Kidney (tissue), 14 donors: ENCODE results near the gene PRKCE. TPM values are rescaled to one million over a fixed set of nuclear protein-coding genes. Genes with fewer than 3 reads are reported as not detected.

Experiments used
- DNase-seq, 5 donors: peaks; one replicate each; pipeline ENCODE4 v3.0.0-alpha.2; 2013 to 2020
- FAIRE-seq: peaks from 2 replicates; lab custom pipeline; 2012; peaks lifted over from hg19 to GRCh38; lab: Jason Lieb, UNC
- H3K27ac ChIP-seq, 2 donors: one replicate each; pipeline ENCODE4 v1.7.0; 2013; ENCODE audit warnings: low read depth in 2 of 2, low read length in 2 of 2, inconsistent platforms in 1 of 2
- H3K27me3 ChIP-seq: one replicate; pipeline ENCODE4 v1.7.1; 2013; ENCODE audit warnings: low read length, inconsistent platforms; ENCODE audit not compliant: control insufficient read depth, insufficient read depth
- H3K36me3 ChIP-seq, 3 donors: one replicate each; pipeline versions ENCODE4 v1.7.0 to v1.7.1; 2013; ENCODE audit warnings: low read length in 3 of 3, control low read depth in 1 of 3, inconsistent platforms in 1 of 3; ENCODE audit not compliant: insufficient read depth in 3 of 3, control insufficient read depth in 2 of 3
- H3K4me1 ChIP-seq, 3 donors: one replicate each; pipeline versions ENCODE4 v1.7.0 to v1.7.1; 2013; ENCODE audit warnings: low read length in 3 of 3, inconsistent platforms in 1 of 3, low read depth in 1 of 3; ENCODE audit not compliant: control insufficient read depth in 2 of 3, insufficient read depth in 2 of 3
- H3K4me3 ChIP-seq, 3 donors: one replicate each; pipeline versions ENCODE4 v1.7.0 to v1.8.1; 2013; ENCODE audit warnings: low read length in 3 of 3, control low read depth in 1 of 3, inconsistent platforms in 1 of 3
- H3K9ac ChIP-seq, 3 donors: one replicate each; pipeline versions ENCODE4 v1.7.0 to v1.7.1; 2013; ENCODE audit warnings: low read length in 3 of 3, control low read depth in 1 of 3, inconsistent platforms in 1 of 3
- H3K9me3 ChIP-seq, 3 donors: one replicate each; pipeline versions ENCODE4 v1.7.0 to v1.7.1; 2013; ENCODE audit warnings: low read length in 3 of 3, control low read depth in 1 of 3, inconsistent platforms in 1 of 3; ENCODE audit not compliant: control insufficient read depth in 2 of 3, insufficient read depth in 1 of 3
- CTCF ChIP-seq: IDR thresholded peaks from 3 replicates; pipeline ENCODE4 v1.5.1; 2012; ENCODE audit warnings: mild to moderate bottlenecking, moderate library complexity, borderline replicate concordance; ENCODE audit not compliant: insufficient read depth; ENCODE audit errors: extremely low read depth
- intact Hi-C: fragments of 100-400 bp; cut with DNase I; formaldehyde crosslinking; loops from one replicate; pipeline ENCODE4 v1.11.1; 2022
- polyA plus RNA-seq: library from polyadenylated mRNA; stranded (reverse); fragments of 350-450 nt; fragmentation: Illumina TruSeq; extraction: RNeasy Lipid Tissue Mini Kit (QIAGEN cat#74804); gene quantifications from one replicate; pipeline ENCODE4 v1.2.3, GENCODE V29; 2014; ENCODE audit warnings: low read depth, low replicate concordance; ENCODE audit not compliant: insufficient read depth
- total RNA-seq: library from RNA; stranded (reverse); fragmentation: NEBNext Ultra II Directional; extraction: Animal tissue kit (Norgen Biotek cat#: 25700); gene quantifications from one replicate; pipeline ENCODE4 v1.2.1, GENCODE V29; 2021
- donor health status: control.
- donor health status: control.
- donor health status: control.
- donor health status: control.
- donor health status: control.
- donor health status: DM: yes; HTN: yes; CAD: no.
- donor health status: Normal renal cell carcinoma (clear cell type).

Gene PRKCE
- total and polyA plus RNA-seq, 2 donors from 2014 or later = 11.1 to 27.3 TPM

- DNase-seq (no peak), FAIRE-seq (no peak)
- H3K27me3 ChIP-seq = no peaks in the 10 kb centered on the region
- intact Hi-C loops = no loop called here
- no peaks in the 10 kb centered on the region for H3K36me3 ChIP-seq
- H3K4me1 ChIP-seq = peaks cover 0 to 2% (median 0%) of the 10 kb centered on the region in 3 donors
- H3K4me3 ChIP-seq = no peak overlapping the region
- no peak overlapping the region for H3K27ac ChIP-seq
- H3K9me3 ChIP-seq = peaks cover 0 to 13% (median 3%) of the 10 kb centered on the region in 3 donors
- no peak for TF ChIP-seq CTCF
- no peak overlapping the region for H3K9ac ChIP-seq
These were observed 183.4 kb downstream of the PRKCE start for GRCh38 chr2:45834858-45835257.

- H3K4me1 ChIP-seq = peaks cover 0 to 4% (median 0%) of the 10 kb centered on the region in 3 donors
- no peaks in the 10 kb centered on the region for H3K27me3 ChIP-seq
- H3K27ac ChIP-seq = no peak overlapping the region
- no peaks in the 10 kb centered on the region for H3K36me3 ChIP-seq
- no peak overlapping the region for H3K4me3 ChIP-seq
- TF ChIP-seq CTCF = no peak
- peak in 1 of 5 donors; percentile 39 for DNase-seq
- no peak for FAIRE-seq
- H3K9me3 ChIP-seq = no peaks in the 10 kb centered on the region
- intact Hi-C loops = no loop called here
- no peak overlapping the region for H3K9ac ChIP-seq
These were observed 184.8 kb downstream of the PRKCE start for GRCh38 chr2:45836316-45836715.

- Histone ChIP-seq H3K9ac (no peak overlapping the region), H3K4me3 (no peak overlapping the region), H3K9me3 (no peaks in the 10 kb centered on the region), H3K4me1 (peaks cover 0 to 4% (median 0%) of the 10 kb centered on the region in 3 donors), H3K36me3 (no peaks in the 10 kb centered on the region), H3K27me3 (no peaks in the 10 kb centered on the region), H3K27ac (no peak overlapping the region)
- intact Hi-C loops = no loop called here
- no peak for TF ChIP-seq CTCF
- DNase-seq (no peak), FAIRE-seq (no peak)
These were observed 185.3 kb downstream of the PRKCE start for GRCh38 chr2:45836740-45837139.

- TF ChIP-seq CTCF = no peak
- Histone ChIP-seq H3K27me3 (no peaks in the 10 kb centered on the region), H3K4me1 (peaks cover 0 to 4% (median 0%) of the 10 kb centered on the region in 3 donors), H3K27ac (no peak overlapping the region), H3K9me3 (no peaks in the 10 kb centered on the region), H3K36me3 (no peaks in the 10 kb centered on the region), H3K9ac (no peak overlapping the region), H3K4me3 (no peak overlapping the region)
- DNase-seq (no peak), FAIRE-seq (no peak)
- intact Hi-C loops = no loop called here
These were observed 186.4 kb downstream of the PRKCE start for GRCh38 chr2:45837812-45838341.
